Measurements from ENCODE around the gene SDCCAG8. TPM values are rescaled to one million over a fixed set of nuclear protein-coding genes. Genes with fewer than 3 reads are reported as not detected.

SDCCAG8 gene
- total RNA-seq, 2 donors from 2014 or later: 30.1 to 37.3 TPM

GRCh38 chr1:243483071-243483771, 227.4 kb downstream of the SDCCAG8 start:
- DNase-seq (ENCODE audit: low spot score in 2 of 2) (peak in 1 of 2 donors; percentile 29), ATAC-seq (peak; percentile 26 to 51)
- peaks cover 6% of the 10 kb centered on the region in 2 donors for H3K36me3 Mint-ChIP-seq
- H3K27ac Mint-ChIP-seq: peak overlapping the region; percentile 36 to 39
- H3K9me3 Mint-ChIP-seq: peaks cover 5 to 6% of the 10 kb centered on the region in 2 donors

- Mint-ChIP-seq H3K9me3 (peaks cover 5 to 6% of the 10 kb centered on the region in 2 donors), H3K27ac (no peak overlapping the region), H3K36me3 (peaks cover 6% of the 10 kb centered on the region in 2 donors)
- ATAC-seq: no peak
- no peak for DNase-seq (ENCODE audit: low spot score in 2 of 2)
Measured at GRCh38 chr1:243483952-243484351, 228.1 kb downstream of the SDCCAG8 start.

- no peak for DNase-seq (ENCODE audit: low spot score in 2 of 2)
- H3K9me3 Mint-ChIP-seq: no peaks in the 10 kb centered on the region
- no peaks in the 10 kb centered on the region for H3K36me3 Mint-ChIP-seq
- no peak for ATAC-seq
- peak overlapping the region in 1 of 2 donors; percentile 5 for H3K27ac Mint-ChIP-seq
Measured at GRCh38 chr1:243487036-243487648, 231.3 kb downstream of the SDCCAG8 start.

- H3K36me3 Mint-ChIP-seq: no peaks in the 10 kb centered on the region
- H3K27ac Mint-ChIP-seq: no peak overlapping the region
- no peaks in the 10 kb centered on the region for H3K9me3 Mint-ChIP-seq
- no peak for DNase-seq (ENCODE audit: low spot score in 2 of 2)
- ATAC-seq: peak in 1 of 2 donors; percentile 34
Measured at GRCh38 chr1:243487649-243488227, 231.9 kb downstream of the SDCCAG8 start.

GRCh38 chr1:243488459-243489157, 232.8 kb downstream of the SDCCAG8 start:
- peak overlapping the region; percentile 21 to 84 for H3K27ac Mint-ChIP-seq
- peak in 1 of 2 donors; percentile 17 for ATAC-seq

GRCh38 chr1:243489158-243489527, 233.3 kb downstream of the SDCCAG8 start:
- DNase-seq (ENCODE audit: low spot score in 2 of 2): no peak
- Mint-ChIP-seq H3K27ac (peak overlapping the region; percentile 21 to 84), H3K9me3 (no peaks in the 10 kb centered on the region), H3K36me3 (no peaks in the 10 kb centered on the region)
- no peak for ATAC-seq

More at GRCh38 chr1:243488459-243489157, 232.8 kb downstream of the SDCCAG8 start:
- no peak for DNase-seq (ENCODE audit: low spot score in 2 of 2)
- no peaks in the 10 kb centered on the region for H3K9me3 Mint-ChIP-seq
- no peaks in the 10 kb centered on the region for H3K36me3 Mint-ChIP-seq

GRCh38 chr1:243489681-243490546, 234.1 kb downstream of the SDCCAG8 start:
- DNase-seq (ENCODE audit: low spot score in 2 of 2): no peak
- peak overlapping the region in 1 of 2 donors; percentile 84 for H3K27ac Mint-ChIP-seq

GRCh38 chr1:243490748-243491686, 235.2 kb downstream of the SDCCAG8 start:
- DNase-seq (ENCODE audit: low spot score in 2 of 2) (no peak), ATAC-seq (no peak)
- no peaks in the 10 kb centered on the region for H3K9me3 Mint-ChIP-seq
- H3K36me3 Mint-ChIP-seq: peaks cover 0 to 2% of the 10 kb centered on the region in 2 donors
- peak overlapping the region in 1 of 2 donors; percentile 53 for H3K27ac Mint-ChIP-seq

More at GRCh38 chr1:243489681-243490546, 234.1 kb downstream of the SDCCAG8 start:
- no peak for ATAC-seq
- H3K9me3 Mint-ChIP-seq: no peaks in the 10 kb centered on the region
- H3K36me3 Mint-ChIP-seq: no peaks in the 10 kb centered on the region

- Mint-ChIP-seq H3K36me3 (peaks cover 0 to 11% of the 10 kb centered on the region in 2 donors), H3K27ac (peak overlapping the region in 1 of 2 donors; percentile 24)
Measured at GRCh38 chr1:243493156-243494129, 237.6 kb downstream of the SDCCAG8 start.

GRCh38 chr1:243494741-243495431, 239.0 kb downstream of the SDCCAG8 start:
- no peak overlapping the region for H3K27ac Mint-ChIP-seq
- peaks cover 0 to 11% of the 10 kb centered on the region in 2 donors for H3K36me3 Mint-ChIP-seq
- H3K9me3 Mint-ChIP-seq: no peaks in the 10 kb centered on the region
- ATAC-seq: no peak
- no peak for DNase-seq (ENCODE audit: low spot score in 2 of 2)

More at GRCh38 chr1:243493156-243494129, 237.6 kb downstream of the SDCCAG8 start:
- ATAC-seq (no peak), DNase-seq (ENCODE audit: low spot score in 2 of 2) (no peak)
- no peaks in the 10 kb centered on the region for H3K9me3 Mint-ChIP-seq

GRCh38 chr1:243495442-243496186, 239.8 kb downstream of the SDCCAG8 start:
- DNase-seq (ENCODE audit: low spot score in 2 of 2) (no peak), ATAC-seq (no peak)
- H3K9me3 Mint-ChIP-seq: no peaks in the 10 kb centered on the region
- H3K27ac Mint-ChIP-seq: peak overlapping the region; percentile 9 to 93
- H3K36me3 Mint-ChIP-seq: peaks cover 0 to 11% of the 10 kb centered on the region in 2 donors

- ATAC-seq: no peak
- peak overlapping the region; percentile 9 to 93 for H3K27ac Mint-ChIP-seq
- H3K9me3 Mint-ChIP-seq: no peaks in the 10 kb centered on the region
- no peak for DNase-seq (ENCODE audit: low spot score in 2 of 2)
- peaks cover 0 to 11% of the 10 kb centered on the region in 2 donors for H3K36me3 Mint-ChIP-seq
Measured at GRCh38 chr1:243496187-243496646, 240.4 kb downstream of the SDCCAG8 start.

GRCh38 chr1:243496806-243497205, 241.0 kb downstream of the SDCCAG8 start:
- H3K27ac Mint-ChIP-seq: peak overlapping the region; percentile 9 to 65
- DNase-seq (ENCODE audit: low spot score in 2 of 2): no peak
- no peaks in the 10 kb centered on the region for H3K9me3 Mint-ChIP-seq
- no peak for ATAC-seq
- H3K36me3 Mint-ChIP-seq: peaks cover 0 to 11% of the 10 kb centered on the region in 2 donors
